HG02759 (cell line): Measurements from ENCODE around the gene TDG.
"Not testable (repeated sequence)": the region's sequence is repeated elsewhere in the genome, so short reads cannot be mapped to it uniquely, and the experiment has no call there.

ENCODE experiments used
- ATAC-seq: cut with Tn5 transposase; IDR thresholded peaks from one replicate; pipeline ENCODE4 v1.9.1; 2021; ENCODE audit warnings: mild to moderate bottlenecking, moderate library complexity; ENCODE audit not compliant: unreplicated experiment

Gene TDG

GRCh38 chr12:104012331-104012730 lies 46.7 kb downstream of the TDG start:
- ATAC-seq, result no peak

GRCh38 chr12:104021862-104022261 lies 56.2 kb downstream of the TDG start:
- ATAC-seq, result not testable (repeated sequence)

GRCh38 chr12:104022786-104023185 lies 57.1 kb downstream of the TDG start:
- ATAC-seq, result no peak

GRCh38 chr12:104023710-104024109 lies 58.0 kb downstream of the TDG start:
- no peak for ATAC-seq

GRCh38 chr12:104024348-104024747 lies 58.7 kb downstream of the TDG start:
- ATAC-seq, result no peak

- no peak for ATAC-seq
Measured at GRCh38 chr12:104025771-104026170, 60.1 kb downstream of the TDG start.

- ATAC-seq, result no peak
Measured at GRCh38 chr12:104026841-104027599, 61.3 kb downstream of the TDG start.

- ATAC-seq, result not testable (repeated sequence)
Measured at GRCh38 chr12:104030596-104030995, 64.9 kb downstream of the TDG start.

- not testable (repeated sequence) for ATAC-seq
Measured at GRCh38 chr12:104036143-104036542, 70.5 kb downstream of the TDG start.
